GM18502 (cell line): Measurements from ENCODE around the gene GSK3B.
A peak's percentile ranks its signal among the peaks of the same experiment; 100 is the strongest.

Experiments used
- ATAC-seq: cut with Tn5 transposase; IDR thresholded peaks from one replicate; pipeline ENCODE4 v1.9.1; 2021; ENCODE audit warnings: mild to moderate bottlenecking; ENCODE audit not compliant: unreplicated experiment, poor library complexity

The GSK3B gene

GRCh38 chr3:119835556-119835955 lies 258.7 kb downstream of the GSK3B start:
- no peak for ATAC-seq

GRCh38 chr3:119834754-119835370 lies 259.4 kb downstream of the GSK3B start:
- ATAC-seq = no peak

- ATAC-seq = no peak
These were observed 262.3 kb downstream of the GSK3B start for GRCh38 chr3:119831941-119832371.

GRCh38 chr3:119831022-119831421 lies 263.2 kb downstream of the GSK3B start:
- ATAC-seq = no peak

GRCh38 chr3:119829420-119829819 lies 264.8 kb downstream of the GSK3B start:
- ATAC-seq = no peak

- ATAC-seq = no peak
These were observed 267.3 kb downstream of the GSK3B start for GRCh38 chr3:119826711-119827608.

- ATAC-seq = no peak
These were observed 268.4 kb downstream of the GSK3B start for GRCh38 chr3:119825820-119826219.

GRCh38 chr3:119819806-119820205 lies 274.4 kb downstream of the GSK3B start:
- no peak for ATAC-seq

- no peak for ATAC-seq
These were observed 275.3 kb downstream of the GSK3B start for GRCh38 chr3:119818937-119819336.

- no peak for ATAC-seq
These were observed 276.5 kb downstream of the GSK3B start for GRCh38 chr3:119817583-119818363.

- no peak for ATAC-seq
These were observed 277.2 kb downstream of the GSK3B start for GRCh38 chr3:119817071-119817470.

GRCh38 chr3:119815716-119816115 lies 278.5 kb downstream of the GSK3B start:
- ATAC-seq = no peak

GRCh38 chr3:119812491-119813058 lies 281.7 kb downstream of the GSK3B start:
- no peak for ATAC-seq

- ATAC-seq = peak; percentile 90
These were observed 284.2 kb downstream of the GSK3B start for GRCh38 chr3:119810018-119810435.

- peak; percentile 43 for ATAC-seq
These were observed 284.8 kb downstream of the GSK3B start for GRCh38 chr3:119809249-119810017.

GRCh38 chr3:119808843-119809242 lies 285.4 kb downstream of the GSK3B start:
- no peak for ATAC-seq

- ATAC-seq = no peak
These were observed 286.0 kb downstream of the GSK3B start for GRCh38 chr3:119808244-119808643.

GRCh38 chr3:119800844-119801243 lies 293.4 kb downstream of the GSK3B start:
- no peak for ATAC-seq

GRCh38 chr3:119796785-119797184 lies 297.5 kb downstream of the GSK3B start:
- no peak for ATAC-seq

GRCh38 chr3:119796368-119796767 lies 297.9 kb downstream of the GSK3B start:
- no peak for ATAC-seq
